HL-60/S4 treated with retinoic acid at 250 ng/mL for 4 days and 3 days (cell line): ENCODE data around the gene PFKFB4.

ENCODE experiments used
- in situ Hi-C: fragments of 300-500 bp; cut with MboI; formaldehyde crosslinking; loops from 2 replicates; pipeline ENCODE4 v1.7.0; 2022; ENCODE audit warnings: low sequenced_read_pairs

The PFKFB4 gene

GRCh38 chr3:48585411-48585810 lies 28.8 kb upstream of the PFKFB4 start:
- in situ Hi-C loops = no loop called here

GRCh38 chr3:48584836-48585235 lies 28.2 kb upstream of the PFKFB4 start:
- in situ Hi-C loops = no loop called here

DNA sequence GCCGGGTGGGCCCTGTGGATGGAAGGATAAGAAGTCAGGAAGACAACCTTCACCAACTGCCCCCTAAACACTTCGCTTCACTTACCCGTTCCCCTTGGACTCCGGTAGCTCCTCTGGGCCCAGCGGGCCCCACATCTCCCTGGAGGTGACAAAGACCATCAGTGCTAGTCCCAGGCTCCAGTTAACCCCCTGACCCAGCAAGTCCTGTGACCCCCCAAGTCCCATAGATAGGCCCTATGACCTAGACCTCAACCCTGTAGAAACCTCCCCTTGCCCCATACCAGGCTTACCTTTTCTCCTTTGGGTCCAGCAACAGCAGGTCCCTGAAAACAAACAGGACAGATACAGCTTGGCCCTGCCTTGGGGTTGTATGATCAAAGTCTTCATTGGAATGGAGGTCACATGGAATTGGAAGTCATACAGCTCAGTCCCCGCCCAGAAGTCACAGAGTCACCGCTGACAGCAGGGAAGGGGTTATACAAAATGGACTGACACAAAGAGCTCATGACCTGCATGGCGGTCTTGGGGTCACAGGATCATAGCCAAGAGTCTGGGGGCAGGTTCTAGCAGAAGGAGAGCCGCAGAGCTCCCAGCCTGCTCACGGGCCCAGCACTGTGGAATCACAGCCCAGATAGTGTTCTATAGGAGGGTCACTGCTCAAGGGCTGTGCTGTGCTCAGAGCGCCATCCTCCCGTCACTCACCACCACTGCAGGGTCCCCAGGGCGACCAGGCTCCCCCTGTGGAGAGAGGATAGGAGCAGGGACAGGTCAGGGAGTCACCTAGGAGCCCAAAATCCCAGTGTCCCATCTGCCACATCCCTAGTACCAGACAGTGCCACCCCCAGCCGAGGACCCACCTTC lies 25.2 kb upstream of the PFKFB4 start:
- in situ Hi-C loops = no loop called here

DNA sequence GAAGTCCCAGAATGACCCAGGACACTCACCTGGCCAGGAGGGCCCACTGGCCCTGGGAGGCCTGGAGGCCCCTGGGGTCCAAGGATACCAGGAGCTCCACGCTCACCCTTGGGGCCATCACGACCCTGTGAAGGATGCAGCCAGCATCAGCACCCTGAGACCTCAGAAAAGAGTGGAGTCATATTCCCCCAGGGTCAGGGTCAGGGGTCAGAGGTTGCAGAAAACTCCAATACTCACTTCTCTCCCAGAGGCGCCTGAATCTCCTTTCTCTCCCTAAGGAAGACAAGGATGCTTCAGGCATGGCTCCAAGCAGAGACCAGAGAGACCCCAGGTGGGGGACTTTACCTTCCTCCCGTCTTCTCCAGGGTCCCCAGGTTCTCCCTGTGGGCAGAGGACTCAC lies 20.0 kb upstream of the PFKFB4 start:
- in situ Hi-C loops = no loop called here

DNA sequence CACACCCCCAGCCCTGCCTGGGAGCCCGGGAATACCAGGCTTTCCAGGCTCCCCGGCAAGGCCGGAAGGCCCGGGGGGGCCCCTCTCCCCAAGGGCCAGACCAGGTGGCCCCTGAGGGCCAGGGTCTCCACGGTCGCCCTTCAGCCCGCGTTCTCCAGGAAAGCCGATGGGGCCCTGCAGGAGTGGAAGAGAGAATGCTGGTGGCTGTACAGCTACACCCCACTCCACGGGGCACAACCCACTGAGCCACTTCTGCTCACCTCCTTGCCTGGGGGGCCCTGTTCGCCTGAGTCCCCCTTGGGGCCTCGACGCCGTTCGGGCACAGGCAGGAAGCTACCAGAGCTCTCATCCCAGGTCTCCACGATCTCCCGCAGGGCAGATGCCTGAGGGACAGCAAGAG lies 18.8 kb upstream of the PFKFB4 start:
- in situ Hi-C loops = no loop called here

DNA sequence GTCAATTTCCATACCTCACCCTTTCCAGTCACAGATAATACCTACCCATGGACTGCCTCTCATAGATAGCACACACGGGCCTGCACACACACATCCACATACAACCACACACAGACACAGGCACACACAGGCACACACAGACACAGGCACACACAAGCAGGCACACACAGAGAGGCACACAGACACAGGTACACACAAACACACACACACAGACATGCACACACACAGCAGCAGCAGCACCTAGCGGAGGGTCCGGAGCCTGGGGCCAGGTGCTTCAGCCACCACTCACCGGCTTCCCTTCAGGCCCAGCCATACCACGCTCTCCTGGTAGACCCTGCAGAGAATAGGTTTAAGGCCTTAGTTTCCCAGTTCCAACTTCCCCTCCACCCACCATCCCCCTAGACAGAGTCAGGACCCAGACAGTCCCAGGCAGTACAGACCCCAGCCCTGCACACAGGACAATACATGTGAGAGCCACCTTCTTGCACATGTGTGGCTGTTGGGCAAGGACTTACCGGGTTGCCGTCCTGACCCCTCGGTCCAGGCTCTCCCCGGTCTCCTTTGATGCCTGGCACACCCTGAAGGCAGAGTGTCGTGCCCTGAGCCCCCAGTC lies 17.5 kb upstream of the PFKFB4 start:
- in situ Hi-C loops = no loop called here

GRCh38 chr3:48572517-48572916 lies 15.9 kb upstream of the PFKFB4 start:
- in situ Hi-C loops = no loop called here

DNA sequence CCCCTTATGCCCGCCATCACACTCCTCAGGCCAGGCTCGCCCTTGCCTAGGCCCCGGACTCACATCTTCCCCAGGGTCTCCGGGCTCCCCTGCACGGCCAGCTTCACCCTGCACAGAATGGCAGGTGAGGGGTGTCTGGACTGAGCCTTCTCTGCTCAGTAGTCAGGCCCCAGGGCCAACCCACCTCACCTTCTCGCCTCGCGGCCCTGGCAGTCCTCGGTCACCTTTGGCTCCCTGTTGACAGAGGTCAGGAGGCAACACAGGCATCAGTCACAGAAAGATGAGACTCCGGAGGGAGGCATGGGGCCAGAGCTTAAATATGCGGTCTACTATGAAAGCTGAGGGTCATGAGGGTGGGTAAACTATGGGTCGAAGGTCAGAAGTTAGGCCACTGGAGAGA lies 15.3 kb upstream of the PFKFB4 start:
- in situ Hi-C loops = no loop called here

DNA sequence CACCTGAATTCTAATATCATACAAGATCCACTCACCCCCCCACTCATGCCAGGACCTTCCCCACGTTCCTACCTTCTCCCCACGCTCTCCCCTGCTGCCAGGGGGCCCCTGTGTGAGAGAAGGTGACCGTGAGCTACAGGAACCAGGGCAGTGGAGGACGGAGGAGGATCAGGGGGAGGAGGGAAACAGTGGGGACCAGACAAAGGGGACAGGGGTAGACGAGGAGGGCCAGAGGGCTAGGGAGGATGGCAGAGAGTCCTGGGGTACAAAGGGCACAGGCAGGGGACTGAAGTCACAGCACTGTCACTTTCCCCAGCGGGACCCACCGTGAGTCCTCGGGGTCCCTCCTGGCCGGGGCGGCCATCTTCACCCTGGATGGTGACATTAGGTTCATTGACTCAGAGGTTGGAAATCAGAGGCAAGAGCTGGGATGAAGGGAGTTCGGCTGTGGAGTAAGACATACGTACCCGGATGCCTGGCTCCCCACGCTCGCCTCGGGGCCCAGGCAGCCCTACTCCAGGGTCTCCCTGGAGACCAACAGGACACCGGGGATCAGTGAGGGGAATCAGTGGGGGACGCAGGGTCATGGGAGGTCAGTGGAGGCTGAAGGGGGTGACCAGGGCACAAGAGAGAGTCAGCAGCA lies 13.3 kb upstream of the PFKFB4 start:
- in situ Hi-C loops = no loop called here

- in situ Hi-C loops = no loop called here
These were observed 12.8 kb upstream of the PFKFB4 start for GRCh38 chr3:48569400-48569799.

DNA sequence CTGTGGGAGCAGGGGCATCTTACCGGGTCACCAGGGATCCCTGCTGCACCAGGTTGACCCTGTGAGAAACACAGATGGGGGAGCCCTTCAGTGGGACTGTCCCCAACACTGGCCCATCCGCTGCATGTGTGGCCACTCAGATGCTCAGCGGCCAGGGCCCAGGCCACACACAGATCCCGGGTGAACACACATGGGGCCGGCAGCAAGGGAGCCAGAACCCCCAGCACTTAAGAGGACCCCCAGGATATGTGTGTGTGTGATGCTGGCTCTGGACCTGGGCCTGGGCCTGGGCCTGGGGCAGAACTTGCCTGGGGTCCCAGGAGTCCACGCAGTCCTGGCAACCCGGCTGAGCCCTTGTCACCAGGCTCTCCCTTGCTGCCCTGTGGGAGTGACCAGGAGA lies 11.9 kb upstream of the PFKFB4 start:
- in situ Hi-C loops = no loop called here

GRCh38 chr3:48567500-48567899 lies 10.9 kb upstream of the PFKFB4 start:
- in situ Hi-C loops = no loop called here

- in situ Hi-C loops = no loop called here
These were observed 10.5 kb upstream of the PFKFB4 start for GRCh38 chr3:48567090-48567489.

DNA sequence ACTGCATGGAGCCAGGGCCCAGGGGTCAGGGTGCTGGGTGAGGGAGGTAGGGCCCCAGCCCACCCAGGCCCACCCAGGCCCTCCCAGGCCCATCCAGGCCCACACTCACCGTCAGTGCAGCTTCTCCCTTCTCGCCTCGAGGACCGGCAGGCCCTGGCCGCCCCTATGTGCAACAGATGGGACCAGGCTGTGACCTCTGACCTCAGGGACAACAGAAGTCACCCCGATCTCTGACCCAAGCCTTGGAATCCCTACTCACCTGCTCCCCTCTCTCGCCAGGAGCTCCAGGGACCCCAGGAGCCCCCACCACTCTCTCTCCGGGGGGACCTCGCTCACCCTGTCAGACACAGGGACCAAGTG lies 9.8 kb upstream of the PFKFB4 start:
- in situ Hi-C loops = no loop called here

- in situ Hi-C loops = no loop called here
These were observed 9.2 kb upstream of the PFKFB4 start for GRCh38 chr3:48565591-48566400.

DNA sequence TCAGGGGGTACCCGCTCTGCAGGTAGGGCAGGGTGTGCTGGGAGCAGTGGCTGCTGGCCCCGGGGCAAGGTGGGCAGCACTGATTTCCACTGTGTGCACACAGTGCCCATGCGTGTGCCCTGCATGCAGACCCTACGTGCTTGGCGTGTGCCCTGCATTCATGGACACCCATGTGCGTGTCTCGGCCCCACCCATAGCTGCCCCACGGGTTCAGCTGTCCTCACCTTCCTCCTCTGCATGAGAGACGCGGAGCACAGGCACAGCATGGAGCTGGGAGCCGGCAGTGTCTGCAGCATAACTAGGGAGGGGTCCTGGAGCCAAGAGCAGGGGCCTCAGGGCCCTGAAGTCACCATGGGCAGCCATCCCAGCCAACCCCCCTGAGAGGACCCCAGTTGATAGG lies 8.6 kb upstream of the PFKFB4 start:
- in situ Hi-C loops = no loop called here

DNA sequence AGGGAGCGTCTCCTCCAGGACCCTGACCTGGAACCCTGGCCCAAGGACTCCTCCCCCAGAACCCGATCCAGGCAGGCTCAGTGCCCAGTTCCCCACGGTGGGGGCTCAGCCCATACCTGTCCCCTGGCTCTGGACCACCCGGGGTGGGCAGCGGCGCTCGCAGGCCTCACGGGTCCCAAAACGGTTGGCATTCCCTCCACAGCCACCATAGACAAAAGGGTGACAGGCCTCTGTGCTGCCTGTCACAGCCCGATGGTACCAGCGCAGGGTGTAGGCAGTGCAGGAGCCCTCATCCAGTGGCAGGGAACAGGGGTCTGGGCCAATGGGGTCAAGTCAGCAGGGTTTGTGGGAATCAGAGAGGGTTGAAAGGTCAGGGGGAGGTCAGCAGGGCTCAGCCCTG lies 8.1 kb upstream of the PFKFB4 start:
- in situ Hi-C loops = no loop called here

DNA sequence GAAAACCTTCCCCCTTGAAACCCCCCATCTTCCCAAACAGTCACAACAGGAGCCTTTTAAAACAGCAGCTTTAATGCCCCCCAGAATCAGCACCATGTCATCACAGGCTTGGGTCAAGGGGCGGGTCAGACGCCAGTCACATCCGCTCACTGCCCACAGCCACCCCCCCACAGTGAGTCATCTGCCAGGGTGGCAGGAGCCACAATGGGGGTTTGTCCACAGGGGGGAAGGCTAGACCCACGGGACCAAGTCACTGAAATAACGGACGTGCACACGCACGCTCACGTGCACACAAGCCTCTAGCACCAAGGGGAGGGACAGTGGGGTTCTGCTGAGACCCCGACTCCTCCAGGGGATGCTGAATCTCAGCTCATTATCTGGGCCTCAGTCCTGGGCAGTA lies 7.4 kb upstream of the PFKFB4 start:
- in situ Hi-C loops = no loop called here

DNA sequence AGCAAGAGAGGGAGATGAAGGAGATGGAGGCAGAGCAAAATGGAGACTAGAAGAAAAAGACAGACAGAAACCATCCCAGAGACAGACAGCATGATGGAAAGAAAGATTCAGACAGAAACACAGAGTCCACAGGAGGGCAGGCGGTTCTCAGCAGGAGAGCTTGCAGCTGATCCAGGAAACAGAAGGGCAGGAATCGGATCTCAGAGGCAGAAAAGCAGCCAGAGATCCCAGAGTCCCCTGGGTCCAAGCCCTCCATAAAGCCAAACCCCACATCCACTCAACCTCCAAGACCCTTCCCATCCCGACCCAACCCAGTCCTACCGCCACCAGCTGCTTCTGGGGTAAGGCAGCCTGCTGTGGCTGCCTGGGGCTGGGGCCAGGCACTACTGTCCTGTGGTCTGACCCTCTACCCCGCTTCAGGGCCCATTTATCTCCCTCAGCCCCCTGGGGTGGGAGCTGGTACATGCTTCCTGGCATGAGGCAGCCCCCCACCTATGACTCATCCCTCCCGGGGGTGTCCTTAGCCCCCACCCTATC lies 6.8 kb upstream of the PFKFB4 start, which contains the start of gene UCN2:
UCN2 (minus strand) TSS at position 400 of the 537 bp plus-strand sequence. CDS start 657 bp downstream, outside the sequence.
- in situ Hi-C loops = no loop called here

- in situ Hi-C loops = no loop called here
These were observed 5.9 kb upstream of the PFKFB4 start for GRCh38 chr3:48562367-48563095.
